Measurements from ENCODE around the gene PRKAR1B. TPM values are rescaled to one million over a fixed set of nuclear protein-coding genes. Genes with fewer than 3 reads are reported as not detected.

Gene PRKAR1B
- total and polyA plus RNA-seq, 10 of the 15 experiments (the other 5 are each of a cell fraction or from before 2014, with no cell fraction given), result 1.4 to 45.6 (median 19.3) TPM

DNA sequence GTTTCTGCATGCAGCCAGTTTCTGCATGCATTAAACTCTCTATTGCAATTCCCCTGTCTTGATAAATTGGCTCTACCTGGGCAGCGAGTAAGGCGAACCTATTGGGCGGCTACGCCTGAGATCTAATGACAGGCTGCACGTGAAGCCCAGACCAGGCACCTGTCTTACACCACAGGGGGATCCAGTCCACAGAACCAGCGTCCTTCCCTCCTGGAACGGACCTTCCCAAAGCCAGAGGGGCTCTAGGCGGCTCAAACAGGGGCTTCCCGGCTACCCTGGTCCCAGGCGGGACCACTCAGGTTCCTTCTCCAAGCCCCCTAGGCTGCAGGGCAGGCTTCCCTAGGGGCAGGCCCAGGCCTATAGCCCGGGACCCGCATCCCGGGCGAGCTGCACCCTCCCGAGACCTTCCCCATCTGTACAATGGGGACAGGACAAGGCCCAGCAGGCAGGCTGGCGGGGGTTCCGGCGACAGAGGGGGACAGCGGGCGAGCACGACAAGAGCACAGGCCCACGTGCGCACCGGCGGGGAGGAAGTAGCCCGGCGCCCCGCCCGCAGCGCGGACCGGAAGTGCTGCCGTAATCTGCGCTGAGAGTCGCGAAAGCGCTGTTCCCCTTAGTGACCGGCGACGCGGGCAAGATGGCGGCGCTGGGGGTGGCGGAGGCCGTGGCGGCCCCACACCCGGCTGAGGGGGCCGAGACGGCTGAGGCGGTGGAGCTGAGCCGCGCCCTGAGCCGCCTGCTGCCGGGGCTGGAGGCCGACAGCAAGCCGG, 812 bp downstream of the PRKAR1B start, which contains the start of gene DNAAF5 (continued):
- TF ChIP-seq TCF3 (IDR thresholded peaks at IDR 0.05; ENCODE audit: borderline replicate concordance, insufficient read depth, low read depth, low read length) (0 out of 2 replicates have a peak, but pooled peaks have one; percentile 23), RAD51 (IDR thresholded peaks at IDR 0.05) (no peak), ZSCAN29 (IDR thresholded peaks at IDR 0.05) (no peak), CBFB (IDR thresholded peaks at IDR 0.05; ENCODE audit: low read depth) (no peak), ESRRA (IDR thresholded peaks at IDR 0.05; ENCODE audit: low read length) (no peak), EGR1 (IDR thresholded peaks at IDR 0.05; ENCODE audit: borderline replicate concordance in 1 of 2, low read depth in 2 of 2, low read length in 2 of 2) (peak; percentile 22 to 45; a peak in 2 of 3 replicates), DPF2 (IDR thresholded peaks at IDR 0.05) (peak; percentile 71), SMC3 (IDR thresholded peaks at IDR 0.05; ENCODE audit: borderline replicate concordance, low read length) (no peak), EED (IDR thresholded peaks at IDR 0.05; ENCODE audit: low read depth) (no peak), MYB (IDR thresholded peaks at IDR 0.05; ENCODE audit: borderline replicate concordance, low read depth, low read length) (no peak), PAX5 (IDR thresholded peaks at IDR 0.05; ENCODE audit: borderline replicate concordance, low read depth, low read length) (0 out of 2 replicates have a peak, but pooled peaks have one; percentile 9), EZH2 (IDR thresholded peaks at IDR 0.05; ENCODE audit: borderline replicate concordance, control insufficient read depth, low read depth, low read length) (no peak), FOXK2 (IDR thresholded peaks at IDR 0.05) (no peak), FOXM1 (IDR thresholded peaks at IDR 0.05; ENCODE audit: low read depth, low read length) (no peak)
- TF ChIP-seq, protein P1, sequence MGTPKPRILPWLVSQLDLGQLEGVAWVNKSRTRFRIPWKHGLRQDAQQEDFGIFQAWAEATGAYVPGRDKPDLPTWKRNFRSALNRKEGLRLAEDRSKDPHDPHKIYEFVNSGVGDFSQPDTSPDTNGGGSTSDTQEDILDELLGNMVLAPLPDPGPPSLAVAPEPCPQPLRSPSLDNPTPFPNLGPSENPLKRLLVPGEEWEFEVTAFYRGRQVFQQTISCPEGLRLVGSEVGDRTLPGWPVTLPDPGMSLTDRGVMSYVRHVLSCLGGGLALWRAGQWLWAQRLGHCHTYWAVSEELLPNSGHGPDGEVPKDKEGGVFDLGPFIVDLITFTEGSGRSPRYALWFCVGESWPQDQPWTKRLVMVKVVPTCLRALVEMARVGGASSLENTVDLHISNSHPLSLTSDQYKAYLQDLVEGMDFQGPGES (IDR thresholded peaks at IDR 0.05), result no peak
- TF ChIP-seq, protein P2, sequence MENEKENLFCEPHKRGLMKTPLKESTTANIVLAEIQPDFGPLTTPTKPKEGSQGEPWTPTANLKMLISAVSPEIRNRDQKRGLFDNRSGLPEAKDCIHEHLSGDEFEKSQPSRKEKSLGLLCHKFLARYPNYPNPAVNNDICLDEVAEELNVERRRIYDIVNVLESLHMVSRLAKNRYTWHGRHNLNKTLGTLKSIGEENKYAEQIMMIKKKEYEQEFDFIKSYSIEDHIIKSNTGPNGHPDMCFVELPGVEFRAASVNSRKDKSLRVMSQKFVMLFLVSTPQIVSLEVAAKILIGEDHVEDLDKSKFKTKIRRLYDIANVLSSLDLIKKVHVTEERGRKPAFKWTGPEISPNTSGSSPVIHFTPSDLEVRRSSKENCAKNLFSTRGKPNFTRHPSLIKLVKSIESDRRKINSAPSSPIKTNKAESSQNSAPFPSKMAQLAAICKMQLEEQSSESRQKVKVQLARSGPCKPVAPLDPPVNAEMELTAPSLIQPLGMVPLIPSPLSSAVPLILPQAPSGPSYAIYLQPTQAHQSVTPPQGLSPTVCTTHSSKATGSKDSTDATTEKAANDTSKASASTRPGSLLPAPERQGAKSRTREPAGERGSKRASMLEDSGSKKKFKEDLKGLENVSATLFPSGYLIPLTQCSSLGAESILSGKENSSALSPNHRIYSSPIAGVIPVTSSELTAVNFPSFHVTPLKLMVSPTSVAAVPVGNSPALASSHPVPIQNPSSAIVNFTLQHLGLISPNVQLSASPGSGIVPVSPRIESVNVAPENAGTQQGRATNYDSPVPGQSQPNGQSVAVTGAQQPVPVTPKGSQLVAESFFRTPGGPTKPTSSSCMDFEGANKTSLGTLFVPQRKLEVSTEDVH (IDR thresholded peaks at IDR 0.05; ENCODE audit: low read depth, partially characterized antibody), result no peak
- TF ChIP-seq, protein P3, sequence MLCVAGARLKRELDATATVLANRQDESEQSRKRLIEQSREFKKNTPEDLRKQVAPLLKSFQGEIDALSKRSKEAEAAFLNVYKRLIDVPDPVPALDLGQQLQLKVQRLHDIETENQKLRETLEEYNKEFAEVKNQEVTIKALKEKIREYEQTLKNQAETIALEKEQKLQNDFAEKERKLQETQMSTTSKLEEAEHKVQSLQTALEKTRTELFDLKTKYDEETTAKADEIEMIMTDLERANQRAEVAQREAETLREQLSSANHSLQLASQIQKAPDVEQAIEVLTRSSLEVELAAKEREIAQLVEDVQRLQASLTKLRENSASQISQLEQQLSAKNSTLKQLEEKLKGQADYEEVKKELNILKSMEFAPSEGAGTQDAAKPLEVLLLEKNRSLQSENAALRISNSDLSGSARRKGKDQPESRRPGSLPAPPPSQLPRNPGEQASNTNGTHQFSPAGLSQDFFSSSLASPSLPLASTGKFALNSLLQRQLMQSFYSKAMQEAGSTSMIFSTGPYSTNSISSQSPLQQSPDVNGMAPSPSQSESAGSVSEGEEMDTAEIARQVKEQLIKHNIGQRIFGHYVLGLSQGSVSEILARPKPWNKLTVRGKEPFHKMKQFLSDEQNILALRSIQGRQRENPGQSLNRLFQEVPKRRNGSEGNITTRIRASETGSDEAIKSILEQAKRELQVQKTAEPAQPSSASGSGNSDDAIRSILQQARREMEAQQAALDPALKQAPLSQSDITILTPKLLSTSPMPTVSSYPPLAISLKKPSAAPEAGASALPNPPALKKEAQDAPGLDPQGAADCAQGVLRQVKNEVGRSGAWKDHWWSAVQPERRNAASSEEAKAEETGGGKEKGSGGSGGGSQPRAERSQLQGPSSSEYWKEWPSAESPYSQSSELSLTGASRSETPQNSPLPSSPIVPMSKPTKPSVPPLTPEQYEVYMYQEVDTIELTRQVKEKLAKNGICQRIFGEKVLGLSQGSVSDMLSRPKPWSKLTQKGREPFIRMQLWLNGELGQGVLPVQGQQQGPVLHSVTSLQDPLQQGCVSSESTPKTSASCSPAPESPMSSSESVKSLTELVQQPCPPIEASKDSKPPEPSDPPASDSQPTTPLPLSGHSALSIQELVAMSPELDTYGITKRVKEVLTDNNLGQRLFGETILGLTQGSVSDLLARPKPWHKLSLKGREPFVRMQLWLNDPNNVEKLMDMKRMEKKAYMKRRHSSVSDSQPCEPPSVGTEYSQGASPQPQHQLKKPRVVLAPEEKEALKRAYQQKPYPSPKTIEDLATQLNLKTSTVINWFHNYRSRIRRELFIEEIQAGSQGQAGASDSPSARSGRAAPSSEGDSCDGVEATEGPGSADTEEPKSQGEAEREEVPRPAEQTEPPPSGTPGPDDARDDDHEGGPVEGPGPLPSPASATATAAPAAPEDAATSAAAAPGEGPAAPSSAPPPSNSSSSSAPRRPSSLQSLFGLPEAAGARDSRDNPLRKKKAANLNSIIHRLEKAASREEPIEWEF (IDR thresholded peaks at IDR 0.05; ENCODE audit: insufficient replicate concordance, low read depth, low read length), result no peak
- TF ChIP-seq, protein P4, sequence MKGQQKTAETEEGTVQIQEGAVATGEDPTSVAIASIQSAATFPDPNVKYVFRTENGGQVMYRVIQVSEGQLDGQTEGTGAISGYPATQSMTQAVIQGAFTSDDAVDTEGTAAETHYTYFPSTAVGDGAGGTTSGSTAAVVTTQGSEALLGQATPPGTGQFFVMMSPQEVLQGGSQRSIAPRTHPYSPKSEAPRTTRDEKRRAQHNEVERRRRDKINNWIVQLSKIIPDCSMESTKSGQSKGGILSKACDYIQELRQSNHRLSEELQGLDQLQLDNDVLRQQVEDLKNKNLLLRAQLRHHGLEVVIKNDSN (IDR thresholded peaks at IDR 0.05; ENCODE audit: borderline replicate concordance, extremely low read length, insufficient read depth, low read depth, low read length), result peak; percentile 87
- TF ChIP-seq, protein P5, sequence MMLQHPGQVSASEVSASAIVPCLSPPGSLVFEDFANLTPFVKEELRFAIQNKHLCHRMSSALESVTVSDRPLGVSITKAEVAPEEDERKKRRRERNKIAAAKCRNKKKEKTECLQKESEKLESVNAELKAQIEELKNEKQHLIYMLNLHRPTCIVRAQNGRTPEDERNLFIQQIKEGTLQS (IDR thresholded peaks at IDR 0.05; ENCODE audit: borderline replicate concordance, extremely low read depth, low read depth, low read length), result peak; percentile 81; the same call in 1 of the 2 replicates

Measured in GM12878 (cell line).